ENCODE results near the gene COX8C.

DNA sequence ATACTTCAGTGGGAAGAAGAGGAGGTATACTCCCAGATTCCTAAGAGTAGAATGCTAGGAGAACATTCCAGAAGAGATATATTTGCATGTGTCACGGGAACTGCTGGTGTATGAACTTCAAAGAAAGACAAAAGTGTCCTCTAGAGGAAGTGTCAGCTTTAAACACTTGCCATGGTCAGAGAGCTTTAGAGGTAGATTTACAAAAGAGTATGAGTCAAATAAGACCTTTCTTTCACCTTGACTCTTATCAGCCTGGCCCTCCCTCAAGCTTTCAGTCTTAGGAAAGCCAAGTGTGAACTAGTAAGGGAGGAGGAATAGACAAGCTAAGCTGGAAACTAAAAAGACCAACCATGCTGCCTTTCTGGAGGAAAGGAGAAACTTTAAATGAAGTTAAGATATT is 34.7 kb downstream of the COX8C start:
- TF ChIP-seq, protein P1, sequence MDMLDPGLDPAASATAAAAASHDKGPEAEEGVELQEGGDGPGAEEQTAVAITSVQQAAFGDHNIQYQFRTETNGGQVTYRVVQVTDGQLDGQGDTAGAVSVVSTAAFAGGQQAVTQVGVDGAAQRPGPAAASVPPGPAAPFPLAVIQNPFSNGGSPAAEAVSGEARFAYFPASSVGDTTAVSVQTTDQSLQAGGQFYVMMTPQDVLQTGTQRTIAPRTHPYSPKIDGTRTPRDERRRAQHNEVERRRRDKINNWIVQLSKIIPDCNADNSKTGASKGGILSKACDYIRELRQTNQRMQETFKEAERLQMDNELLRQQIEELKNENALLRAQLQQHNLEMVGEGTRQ (CRISPR knock-in tag; IDR thresholded peaks at IDR 0.05): no peak
- TF ChIP-seq, protein P2, sequence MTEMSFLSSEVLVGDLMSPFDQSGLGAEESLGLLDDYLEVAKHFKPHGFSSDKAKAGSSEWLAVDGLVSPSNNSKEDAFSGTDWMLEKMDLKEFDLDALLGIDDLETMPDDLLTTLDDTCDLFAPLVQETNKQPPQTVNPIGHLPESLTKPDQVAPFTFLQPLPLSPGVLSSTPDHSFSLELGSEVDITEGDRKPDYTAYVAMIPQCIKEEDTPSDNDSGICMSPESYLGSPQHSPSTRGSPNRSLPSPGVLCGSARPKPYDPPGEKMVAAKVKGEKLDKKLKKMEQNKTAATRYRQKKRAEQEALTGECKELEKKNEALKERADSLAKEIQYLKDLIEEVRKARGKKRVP (CRISPR knock-in tag; IDR thresholded peaks at IDR 0.05): no peak
- TF ChIP-seq MEF2D (tag; conservative IDR thresholded peaks at IDR 0.05; ENCODE audit: low read depth) (no peak), ZNF165 (CRISPR knock-in tag; IDR thresholded peaks at IDR 0.05; ENCODE audit: borderline replicate concordance) (no peak), ARID2 (IDR thresholded peaks at IDR 0.05) (no peak), SIN3B (IDR thresholded peaks at IDR 0.05; ENCODE audit: low read depth) (no peak), TRIM28 (IDR thresholded peaks at IDR 0.05) (no peak), WHSC1 (IDR thresholded peaks at IDR 0.05; ENCODE audit: low read length) (no peak), SP2 (IDR thresholded peaks at IDR 0.05; ENCODE audit: extremely low read depth, low read depth, low read length, poor library complexity, severe bottlenecking) (no peak)
- TF ChIP-seq, protein P3, sequence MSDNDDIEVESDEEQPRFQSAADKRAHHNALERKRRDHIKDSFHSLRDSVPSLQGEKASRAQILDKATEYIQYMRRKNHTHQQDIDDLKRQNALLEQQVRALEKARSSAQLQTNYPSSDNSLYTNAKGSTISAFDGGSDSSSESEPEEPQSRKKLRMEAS (CRISPR knock-in tag; IDR thresholded peaks at IDR 0.05): no peak
- TF ChIP-seq, protein P4, sequence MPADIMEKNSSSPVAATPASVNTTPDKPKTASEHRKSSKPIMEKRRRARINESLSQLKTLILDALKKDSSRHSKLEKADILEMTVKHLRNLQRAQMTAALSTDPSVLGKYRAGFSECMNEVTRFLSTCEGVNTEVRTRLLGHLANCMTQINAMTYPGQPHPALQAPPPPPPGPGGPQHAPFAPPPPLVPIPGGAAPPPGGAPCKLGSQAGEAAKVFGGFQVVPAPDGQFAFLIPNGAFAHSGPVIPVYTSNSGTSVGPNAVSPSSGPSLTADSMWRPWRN (IDR thresholded peaks at IDR 0.05; ENCODE audit: low read depth): no peak
